Measurements from ENCODE around the gene TMEM178B.

TMEM178B gene

DNA sequence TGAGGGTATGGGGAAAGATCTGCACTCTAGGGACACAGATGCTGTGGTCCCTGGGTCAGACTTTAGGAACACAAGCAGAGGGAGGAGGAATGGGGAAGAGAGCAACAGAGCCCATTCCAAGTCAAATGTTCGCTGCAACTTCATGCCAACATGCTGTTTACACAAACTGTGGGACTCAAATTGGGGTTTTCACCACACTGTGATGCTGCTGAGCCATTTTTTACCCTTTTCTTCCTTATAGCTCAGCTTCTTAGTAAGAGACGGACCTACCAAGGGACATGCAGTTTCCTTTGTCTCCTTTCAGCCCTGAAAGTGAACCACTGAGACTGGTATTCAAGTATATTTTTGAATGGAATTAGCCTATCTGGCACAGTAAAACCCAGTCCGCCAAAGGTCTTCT, 413.1 kb downstream of the TMEM178B start:
- no peak for DNase-seq

DNA sequence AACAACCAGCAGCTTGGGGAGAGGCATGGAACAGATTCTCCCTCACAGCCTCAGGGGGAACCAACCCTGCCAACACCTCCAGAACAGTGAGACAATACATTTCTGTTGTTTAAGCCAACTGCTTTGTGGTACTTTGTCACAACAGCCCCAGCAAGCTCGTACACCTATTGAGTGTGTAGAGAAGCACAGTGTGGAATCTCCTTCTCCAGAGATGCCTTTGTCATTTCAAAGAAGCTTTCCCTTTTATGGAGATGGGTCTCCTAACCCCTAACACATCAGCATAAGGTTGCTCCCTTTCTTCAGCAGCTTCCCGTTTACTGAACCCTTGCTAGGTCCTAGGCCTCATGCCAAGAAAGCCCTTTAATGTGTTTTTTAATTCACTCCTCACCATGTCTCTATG, 416.6 kb downstream of the TMEM178B start:
- no peak for DNase-seq

DNA sequence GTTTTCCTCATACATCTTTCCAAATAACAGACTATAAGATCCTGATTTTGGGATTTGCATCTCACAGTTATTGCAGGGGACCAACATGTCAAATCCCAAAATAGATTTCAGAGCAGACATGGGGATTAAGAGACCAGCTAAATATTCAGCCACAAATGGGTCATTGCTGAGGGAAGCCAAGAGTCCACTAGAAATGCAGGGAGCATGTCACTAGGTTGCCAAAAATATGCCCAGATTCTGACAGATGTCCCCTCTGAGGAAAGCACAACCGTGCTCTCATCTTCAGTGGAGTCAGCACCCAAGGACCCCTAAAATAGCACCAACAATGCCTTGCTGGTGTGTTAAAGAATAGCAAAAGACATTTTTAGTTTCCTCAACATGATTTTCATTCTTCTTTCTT, 421.2 kb downstream of the TMEM178B start:
- no peak for DNase-seq

DNA sequence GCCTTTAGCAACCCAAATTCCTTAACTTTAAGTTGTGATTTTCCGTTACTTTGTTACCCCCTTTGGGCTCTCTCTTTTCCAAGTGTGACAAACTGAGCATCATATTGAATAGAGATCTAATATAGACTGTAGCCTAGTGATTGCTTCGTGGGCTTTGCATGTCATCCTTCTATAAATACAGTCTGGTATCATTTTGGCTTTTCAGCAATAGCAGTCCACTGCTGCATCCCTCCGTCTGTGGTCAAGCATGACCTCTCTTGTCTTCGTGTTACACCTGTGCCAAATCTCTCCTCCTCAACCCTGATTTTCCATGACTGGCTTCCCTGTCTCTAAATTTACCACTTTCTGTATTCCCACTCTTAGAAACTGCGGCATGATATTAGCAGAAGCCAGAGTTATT, 423.5 kb downstream of the TMEM178B start:
- DNase-seq: no peak

DNA sequence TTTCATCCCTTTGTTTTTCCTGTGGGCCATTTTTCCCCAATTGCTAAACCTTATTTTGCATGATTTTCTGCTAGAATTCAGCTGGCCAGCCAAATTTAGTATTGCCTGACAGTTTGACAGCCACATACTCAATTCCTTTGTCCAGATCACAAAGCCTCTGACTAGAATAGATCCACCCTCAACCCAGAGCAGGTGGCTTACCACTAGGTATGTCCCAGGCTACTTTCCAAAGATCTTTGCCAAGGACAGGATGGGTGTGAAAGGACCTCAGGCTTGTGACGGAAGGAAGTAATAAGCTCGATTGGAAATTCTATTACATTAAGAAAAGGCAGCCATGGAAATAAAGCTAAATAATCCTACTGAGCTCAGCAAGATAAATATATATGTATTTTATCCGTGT, 426.7 kb downstream of the TMEM178B start:
- DNase-seq: no peak

DNA sequence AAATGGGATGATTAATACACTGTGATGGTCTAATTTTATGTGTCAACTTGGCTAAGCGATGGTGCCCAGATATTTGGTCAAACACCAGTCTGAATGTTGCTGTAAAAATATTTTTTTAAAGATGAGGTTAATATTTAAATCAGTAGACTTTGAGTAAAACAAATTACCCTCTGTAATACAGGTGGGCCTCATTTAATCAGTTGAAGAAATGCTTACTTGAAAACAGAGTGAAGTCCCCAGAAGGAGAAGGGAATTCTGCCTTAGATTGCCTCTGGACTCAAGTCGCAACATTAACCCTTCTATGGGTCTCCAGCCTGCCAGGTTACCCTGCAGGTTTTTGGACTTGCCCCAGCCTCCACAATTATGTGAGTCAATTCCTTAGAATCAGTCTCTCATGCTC, 427.6 kb downstream of the TMEM178B start:
- no peak for DNase-seq

DNA sequence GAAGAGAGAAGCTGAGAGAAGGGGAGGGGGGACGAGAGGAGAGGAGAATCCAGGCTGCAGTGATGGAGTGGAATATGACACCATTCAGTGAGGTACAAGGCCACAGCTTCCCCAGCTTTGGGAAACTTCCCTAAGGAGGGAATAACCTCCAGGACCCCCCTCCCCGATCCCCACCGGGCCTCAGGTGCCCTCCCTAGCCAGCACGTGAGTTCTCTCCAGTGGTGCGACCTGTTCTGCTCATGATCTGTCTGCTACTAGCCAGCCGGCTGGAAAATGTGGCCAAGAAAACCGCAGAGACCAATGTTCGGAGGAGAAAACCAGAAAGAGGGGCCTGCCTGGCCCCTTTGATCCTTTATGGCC, 437.4 kb downstream of the TMEM178B start:
- DNase-seq: no peak

DNA sequence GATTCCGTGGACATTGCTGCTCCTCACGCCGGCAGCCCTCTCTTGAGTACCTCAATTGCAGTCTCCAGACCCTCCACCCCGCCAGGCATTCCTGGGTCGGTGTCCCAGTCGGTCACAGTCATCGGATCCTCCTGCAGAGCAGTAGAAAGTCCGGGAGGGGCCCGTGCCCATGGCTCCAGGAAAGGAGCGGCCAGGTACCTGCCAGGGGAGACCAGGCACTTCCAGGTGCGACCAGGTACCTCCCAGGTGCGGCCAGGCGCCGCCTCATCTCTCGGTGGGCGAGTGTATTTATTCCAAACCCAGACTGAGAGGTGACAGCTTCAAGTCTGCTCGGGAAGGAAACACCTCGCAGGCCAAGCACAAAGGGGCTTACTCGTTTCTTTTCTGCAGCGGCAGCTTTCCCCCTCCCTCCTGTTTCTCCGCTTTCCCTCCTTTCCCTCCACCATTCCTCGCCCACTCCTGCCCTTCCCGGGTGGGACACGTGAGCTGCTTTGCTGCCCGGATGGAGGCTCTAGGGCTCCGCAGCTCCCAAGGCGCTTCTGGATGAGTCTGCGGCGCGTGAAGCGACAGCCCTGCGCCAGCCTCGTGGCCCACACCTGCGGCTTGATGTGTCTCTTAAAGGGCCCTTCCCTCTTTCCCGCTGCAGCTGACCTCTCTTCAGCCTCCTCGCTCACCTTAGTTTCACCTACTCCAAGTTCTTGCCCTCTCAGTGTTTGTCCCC, 438.0 kb downstream of the TMEM178B start:
- DNase-seq: no peak

DNA sequence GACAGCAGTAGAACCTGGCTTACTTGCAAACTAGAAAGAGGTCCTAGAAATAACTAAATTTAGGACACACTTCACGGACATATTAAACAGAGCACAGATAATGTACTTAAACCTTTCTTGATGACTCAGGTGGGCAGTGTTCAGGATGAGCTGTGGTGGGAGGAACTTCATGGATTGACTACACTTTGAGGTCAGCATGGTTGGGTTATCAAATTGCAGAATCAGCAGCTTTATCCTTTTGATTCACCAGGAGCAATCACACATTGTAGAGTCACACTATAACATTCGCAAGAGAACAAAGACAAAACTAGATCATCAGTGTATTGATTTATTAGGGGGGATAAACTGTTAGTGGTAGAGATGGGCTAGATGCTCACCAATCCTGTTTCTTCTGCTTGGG, 438.7 kb downstream of the TMEM178B start:
- no peak for DNase-seq

DNA sequence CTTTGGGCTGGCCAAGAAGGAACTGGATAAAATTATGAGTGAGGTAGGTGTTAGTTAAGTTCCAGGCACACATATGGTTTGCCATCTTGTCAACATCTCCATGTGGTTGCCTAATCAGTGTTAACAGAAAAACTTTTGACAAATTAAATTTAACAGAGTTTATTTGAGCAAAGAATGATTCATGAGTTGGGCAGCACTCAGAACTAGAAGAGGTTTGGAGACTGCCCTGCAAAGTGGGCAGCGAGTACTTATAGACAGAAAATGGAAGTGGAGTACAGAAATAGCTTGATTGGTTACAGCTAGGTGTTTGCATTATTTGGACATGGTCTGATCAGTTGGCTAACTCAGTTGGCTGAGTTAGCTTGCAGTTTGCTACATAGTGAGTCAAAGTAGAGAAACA, 439.9 kb downstream of the TMEM178B start:
- no peak for DNase-seq

DNA sequence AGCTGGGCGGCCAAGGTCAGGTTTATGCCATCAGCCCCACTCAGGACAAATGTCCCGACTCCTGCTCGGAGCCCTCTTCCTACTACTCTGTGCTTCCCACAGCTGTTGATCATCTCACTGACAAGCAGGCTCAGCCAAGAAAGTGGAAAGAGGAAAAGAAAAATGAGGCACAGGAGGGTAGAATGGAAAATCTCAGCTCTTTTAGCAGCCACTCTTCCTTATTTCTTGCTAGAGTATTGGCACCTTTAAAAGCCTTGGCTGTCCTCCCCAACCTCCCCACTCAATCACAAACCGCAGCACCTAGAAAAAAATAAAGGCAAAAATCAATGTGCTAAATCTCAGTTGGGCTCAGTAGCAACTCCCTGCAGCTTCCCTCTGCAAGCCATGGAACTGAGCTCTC, 442.1 kb downstream of the TMEM178B start:
- no peak for DNase-seq

DNA sequence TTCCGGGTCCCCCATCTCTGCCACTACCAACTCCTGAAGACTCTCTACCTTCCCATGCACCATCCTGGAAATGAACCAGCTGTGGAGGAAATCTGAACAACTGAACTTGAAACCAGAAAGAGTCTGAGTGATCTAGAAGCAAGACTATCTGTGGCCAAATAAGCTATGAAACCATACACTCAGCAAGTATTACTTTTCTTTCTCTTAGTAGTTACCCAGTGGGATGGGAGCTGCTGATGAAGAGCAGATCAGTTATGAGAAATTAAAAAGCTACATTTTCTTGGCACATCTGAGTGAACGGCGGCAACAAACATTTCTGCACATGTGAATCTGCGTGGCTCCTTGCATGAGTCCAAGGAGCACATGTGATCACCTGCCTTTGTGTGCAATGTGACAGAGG, 445.8 kb downstream of the TMEM178B start:
- DNase-seq: no peak

DNA sequence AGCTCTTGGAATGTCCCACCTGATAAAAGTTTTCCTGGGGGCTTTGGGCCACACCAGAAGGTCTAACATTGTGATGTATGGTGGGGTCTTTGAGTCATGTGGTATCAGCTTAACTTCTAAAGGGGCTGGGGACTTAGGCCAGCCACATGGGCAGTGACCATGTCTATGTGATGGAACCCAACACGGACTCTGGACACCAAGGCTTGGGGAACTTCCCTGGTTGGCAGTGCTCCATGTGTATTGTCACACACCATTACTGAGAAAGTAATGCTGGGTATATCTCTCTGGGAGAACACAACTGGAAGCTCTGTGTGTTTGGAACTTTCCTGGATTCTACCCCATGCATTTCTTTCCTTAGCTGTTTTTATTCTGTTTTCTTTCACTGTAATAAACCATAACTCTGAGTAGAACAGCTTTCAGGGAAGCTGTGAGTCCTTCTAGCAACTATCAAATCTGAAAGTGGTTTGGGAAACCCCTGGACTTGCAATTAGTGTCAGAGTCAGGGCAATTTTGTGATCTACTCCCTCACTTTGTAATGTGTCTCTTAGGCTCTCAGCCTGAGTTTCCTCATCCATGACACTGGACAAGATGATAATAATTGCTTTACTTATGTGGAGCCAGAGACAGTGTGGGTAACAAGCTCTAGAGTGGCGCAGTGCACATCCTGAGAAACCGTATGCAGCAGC, 448.9 kb downstream of the TMEM178B start:
- DNase-seq: no peak

DNA sequence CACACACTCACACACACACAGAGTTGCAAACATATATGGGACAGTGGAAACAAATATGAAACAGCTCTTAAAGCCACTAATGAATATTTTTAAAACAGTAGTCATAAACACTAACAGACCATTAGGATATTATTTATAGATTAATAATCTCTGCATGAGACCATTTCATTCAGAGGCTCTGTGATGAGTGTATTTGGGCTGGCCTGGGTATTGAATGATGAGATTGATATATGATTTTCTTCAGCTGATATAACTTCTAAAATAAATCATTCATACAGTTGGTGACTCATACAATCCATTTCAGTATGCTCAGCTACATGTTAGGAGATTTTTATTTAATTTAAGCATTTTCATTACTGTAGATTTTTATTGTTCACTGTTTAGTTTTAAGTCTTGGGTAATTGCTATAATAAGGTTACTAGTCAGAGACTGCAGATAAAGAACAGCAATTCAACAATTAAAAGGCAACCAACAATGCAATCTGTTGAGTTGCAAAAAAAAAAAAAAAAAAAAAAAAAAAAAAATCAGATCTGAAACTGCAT, 452.2 kb downstream of the TMEM178B start:
- DNase-seq: no peak

DNA sequence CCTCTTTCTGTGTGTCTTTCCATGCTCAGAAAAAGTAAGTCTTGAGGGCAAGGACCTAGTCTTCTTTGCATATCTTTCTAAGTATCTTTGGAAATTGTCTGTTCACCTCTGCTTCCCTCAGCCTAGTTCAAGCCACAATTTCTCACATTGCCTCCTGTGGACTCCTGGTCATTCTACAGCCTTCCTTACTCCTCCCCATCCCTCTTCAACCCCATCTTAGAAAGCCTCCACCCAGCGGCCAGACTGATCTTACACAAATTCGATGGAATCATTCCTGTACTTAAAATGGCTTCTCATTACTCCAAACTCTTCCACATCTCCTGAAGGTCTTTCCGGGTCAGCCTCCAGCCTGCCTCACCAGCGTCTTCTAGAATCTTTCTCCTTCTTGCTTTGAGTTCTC, 453.2 kb downstream of the TMEM178B start:
- DNase-seq: no peak

DNA sequence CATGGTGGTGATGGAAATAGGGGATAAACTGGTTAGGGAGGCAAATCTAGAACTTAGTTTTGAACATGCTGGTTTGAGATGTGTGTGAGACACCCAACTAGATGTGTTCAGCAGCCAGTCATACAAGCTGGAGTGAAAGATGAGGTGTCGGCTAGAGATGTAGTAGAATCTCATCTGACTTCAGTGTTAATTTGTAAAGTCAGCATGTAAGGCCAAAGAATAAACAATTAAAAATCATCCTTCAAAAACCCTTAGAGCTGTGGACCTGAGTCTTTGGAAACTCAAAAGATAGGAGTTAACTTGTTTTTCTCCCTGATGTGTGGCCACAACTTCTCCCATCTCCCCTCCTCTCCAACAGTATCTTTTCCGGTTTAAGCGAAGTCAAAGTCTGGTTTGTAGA, 454.5 kb downstream of the TMEM178B start:
- DNase-seq: no peak
